GM20000 (cell line): ENCODE data around the gene HYAL4.

Experiments used
- DNase-seq: peaks from one replicate; pipeline ENCODE4 v3.0.0; 2012; ENCODE audit warnings: low spot score
- CTCF ChIP-seq: IDR thresholded peaks from 2 replicates; pipeline ENCODE4 v1.5.1; 2012; ENCODE audit warnings: mild to moderate bottlenecking, control low read depth; ENCODE audit errors: extremely low read depth, missing control alignments

Gene HYAL4

GRCh38 chr7:123918309-123918708 lies 73.3 kb downstream of the HYAL4 start:
- TF ChIP-seq CTCF = no peak
- DNase-seq = no peak

GRCh38 chr7:123923599-123923998 lies 78.6 kb downstream of the HYAL4 start:
- DNase-seq = no peak
- TF ChIP-seq CTCF = no peak

- no peak for TF ChIP-seq CTCF
- no peak for DNase-seq
Measured at GRCh38 chr7:123924941-123925340, 80.0 kb downstream of the HYAL4 start, which contains the start of gene SPAM1. Gene SPAM1, plus strand, starts transcription at chr7:123925241. Its CDS starts 28,330 bp downstream, at chr7:123953571.
